ENCODE measurements around the gene SASH1. TPM values are rescaled to one million over a fixed set of nuclear protein-coding genes. Genes with fewer than 3 reads are reported as not detected.

The SASH1 gene
- total RNA-seq, 2 donors from 2014 or later: 21.0 to 49.8 TPM

GRCh38 chr6:148471624-148472159 is 129.1 kb downstream of the SASH1 start:
- Histone ChIP-seq H3K4me3 (no peak overlapping the region), H3K9me3 (no peaks in the 10 kb centered on the region), H3K4me1 (no peaks in the 10 kb centered on the region), H3K36me3 (replicated peaks in 1 of 2; ENCODE audit: insufficient read depth in 1 of 2, low read depth in 2 of 2) (no peaks in the 10 kb centered on the region), H3K27me3 (no peaks in the 10 kb centered on the region), H3K27ac (no peak overlapping the region)
- DNase-seq: no peak
- intact Hi-C loops (cut with DNase I): no loop called here
- ATAC-seq: no peak
- no peak for TF ChIP-seq POLR2A (IDR thresholded peaks at IDR 0.05)
- no peak for TF ChIP-seq CTCF (IDR thresholded peaks at IDR 0.05)
- 86 to 90% methylated on average over 9 of the region's 9 CpGs for WGBS, 2 donors

- no peaks in the 10 kb centered on the region for H3K36me3 ChIP-seq (replicated peaks in 1 of 2; ENCODE audit: insufficient read depth in 1 of 2, low read depth in 2 of 2)
- H3K4me1 ChIP-seq: no peaks in the 10 kb centered on the region
- TF ChIP-seq CTCF (IDR thresholded peaks at IDR 0.05) (no peak), POLR2A (IDR thresholded peaks at IDR 0.05) (no peak)
- no peaks in the 10 kb centered on the region for H3K9me3 ChIP-seq
- no peak overlapping the region for H3K27ac ChIP-seq
- ATAC-seq: no peak
- no peaks in the 10 kb centered on the region for H3K27me3 ChIP-seq
- no peak overlapping the region for H3K4me3 ChIP-seq
- DNase-seq: no peak
- 82 to 86% methylated on average over 12 of the region's 12 CpGs for WGBS, 2 donors
- intact Hi-C loops (cut with DNase I): no loop called here
Observed at GRCh38 chr6:148472171-148473105, 129.8 kb downstream of the SASH1 start.

GRCh38 chr6:148479497-148479896 is 136.9 kb downstream of the SASH1 start:
- intact Hi-C loops (cut with DNase I): no loop called here
- no peak for ATAC-seq

GRCh38 chr6:148487461-148487860 is 144.8 kb downstream of the SASH1 start:
- Histone ChIP-seq H3K27ac (no peak overlapping the region), H3K36me3 (replicated peaks in 1 of 2; ENCODE audit: insufficient read depth in 1 of 2, low read depth in 2 of 2) (no peaks in the 10 kb centered on the region), H3K4me1 (no peaks in the 10 kb centered on the region), H3K4me3 (no peak overlapping the region), H3K27me3 (no peaks in the 10 kb centered on the region), H3K9me3 (no peaks in the 10 kb centered on the region)
- TF ChIP-seq POLR2A (IDR thresholded peaks at IDR 0.05) (no peak), CTCF (IDR thresholded peaks at IDR 0.05) (no peak)
- DNase-seq (no peak), ATAC-seq (no peak)
- 83 to 93% methylated on average over 10 of the region's 10 CpGs for WGBS, 2 donors
- intact Hi-C loops (cut with DNase I): no loop called here

More at GRCh38 chr6:148479497-148479896, 136.9 kb downstream of the SASH1 start:
- H3K27me3 ChIP-seq: no peaks in the 10 kb centered on the region
- no peaks in the 10 kb centered on the region for H3K36me3 ChIP-seq (replicated peaks in 1 of 2; ENCODE audit: insufficient read depth in 1 of 2, low read depth in 2 of 2)
- no peaks in the 10 kb centered on the region for H3K4me1 ChIP-seq
- no peak overlapping the region for H3K4me3 ChIP-seq
- DNase-seq: no peak
- H3K27ac ChIP-seq: no peak overlapping the region
- no peaks in the 10 kb centered on the region for H3K9me3 ChIP-seq
- WGBS, 2 donors: 98% methylated on average over 5 of the region's 5 CpGs
- no peak for TF ChIP-seq POLR2A (IDR thresholded peaks at IDR 0.05)
- TF ChIP-seq CTCF (IDR thresholded peaks at IDR 0.05): no peak

Data from body of pancreas (tissue), 4 donors.